K562 (cell line): Measurements from ENCODE around the gene GAPT. TPM values are rescaled to one million over a fixed set of nuclear protein-coding genes. Genes with fewer than 3 reads are reported as not detected.

Experiments
- ATAC-seq: fragments of 200-7000 bp; cut with Tn5 transposase; 3 replicates; pipeline ENCODE4 v1.9.1; 2020; ENCODE audit warnings: moderate library complexity
- BruUV-seq: library from RNA; stranded (reverse); fragments of 400-500 nt; replicated peaks from 2 replicates; lab custom pipeline; 2021; lab: Mats Ljungman, UMichigan
- CTCF ChIA-PET: fragments of 300-600 bp; formaldehyde crosslinking; extraction: SDS; loops from one replicate; lab custom pipeline; 2021; ENCODE audit warnings: low intra/inter-chr PET ratio; lab: Yijun Ruan, JAX
- POLR2A ChIA-PET: fragments of 300-600, 350-650 bp; sonication (Branson Sonifier 250); formaldehyde crosslinking; extraction: SDS; loops from one replicate; lab custom pipeline; 2021; ENCODE audit warnings: antibody characterized with exemption, inconsistent platforms; lab: Yijun Ruan, JAX
- DNase-seq, 4 experiments: peaks; one replicate each; pipeline versions ENCODE4 v3.0.0 to v3.0.0-alpha.2; 2011 to 2018; ENCODE audit warnings: low spot score in 3 of 4, mixed read lengths in 3 of 4; ENCODE audit errors: extremely low read depth in 1 of 4
- FAIRE-seq: peaks from 2 replicates; lab custom pipeline; 2011; peaks lifted over from hg19 to GRCh38; lab: Jason Lieb, UNC
- H2AFZ ChIP-seq: 2 replicates; pipeline ENCODE4 v1.6.0; 2011; ENCODE audit warnings: low read depth, low read length, control low read depth, inconsistent platforms
- H3K27ac ChIP-seq: fragments of 200-600 bp; 3 replicates; pipeline ENCODE4 v1.8.0; 2011; ENCODE audit warnings: low read depth, mild to moderate bottlenecking, control low read depth, inconsistent platforms, low read length, moderate library complexity, mixed read lengths; ENCODE audit errors: extremely low read depth
- H3K27me3 ChIP-seq, 2 experiments: fragments of 300-600 bp in 1 of 2; 2 replicates in 1 of 2; 3 replicates in 1 of 2; pipeline versions ENCODE4 v1.6.0 to v1.8.0; 2011; ENCODE audit warnings: inconsistent platforms in 2 of 2, low read length in 2 of 2, mild to moderate bottlenecking in 1 of 2, mixed read lengths in 1 of 2, moderate library complexity in 1 of 2; ENCODE audit not compliant: control insufficient read depth in 2 of 2, insufficient read depth in 2 of 2
- H3K36me3 ChIP-seq: fragments of 300-600 bp; 3 replicates; pipeline ENCODE4 v1.8.0; 2011; ENCODE audit warnings: mild to moderate bottlenecking, low read length, inconsistent platforms; ENCODE audit not compliant: control insufficient read depth, insufficient read depth
- H3K4me1 ChIP-seq, 2 experiments: fragments of 200-600 bp in 1 of 2; replicated peaks in 1 of 2; 2 replicates in 1 of 2; 3 replicates in 1 of 2; pipeline versions ENCODE4 v1.5.1 to v1.8.0; 2011; ENCODE audit warnings: inconsistent platforms in 2 of 2, low read length in 2 of 2, mild to moderate bottlenecking in 1 of 2, mixed read lengths in 1 of 2, moderate library complexity in 1 of 2; ENCODE audit not compliant: control insufficient read depth in 2 of 2, insufficient read depth in 2 of 2
- H3K4me2 ChIP-seq: 2 replicates; pipeline ENCODE4 v1.6.1; 2011; ENCODE audit warnings: low read length, control low read depth, inconsistent platforms, mixed read lengths; ENCODE audit not compliant: insufficient read depth
- H3K4me3 ChIP-seq: fragments of 200-600 bp; sonication (generic), shearing (Covaris generic); 2 replicates; pipeline ENCODE4 v1.5.1; 2016; ENCODE audit warnings: control low read depth, inconsistent platforms
- H3K79me2 ChIP-seq: fragments of 200-600 bp; 3 replicates; pipeline ENCODE4 v1.8.0; 2011; ENCODE audit warnings: low read length, inconsistent platforms; ENCODE audit not compliant: control insufficient read depth, insufficient read depth
- H3K9ac ChIP-seq, 2 experiments: 2 replicates each; pipeline versions ENCODE4 v1.6.0 to v1.6.1; 2011; ENCODE audit warnings: low read depth in 2 of 2, low read length in 2 of 2, control low read depth in 1 of 2, inconsistent platforms in 1 of 2, mild to moderate bottlenecking in 1 of 2, mixed read lengths in 1 of 2; ENCODE audit not compliant: insufficient read depth in 1 of 2
- H3K9me1 ChIP-seq: one replicate; pipeline ENCODE4 v1.6.0; 2011; ENCODE audit warnings: inconsistent platforms, mild to moderate bottlenecking, low read length, moderate library complexity; ENCODE audit not compliant: control insufficient read depth, insufficient read depth
- H3K9me3 ChIP-seq: replicated peaks from 2 replicates; pipeline ENCODE4 v1.5.1; 2011; ENCODE audit warnings: low read depth, low read length, inconsistent platforms; ENCODE audit not compliant: control insufficient read depth, insufficient read depth
- H4K20me1 ChIP-seq: replicated peaks from 2 replicates; pipeline ENCODE4 v1.6.1; 2011; ENCODE audit warnings: low read length, inconsistent platforms, mixed read lengths; ENCODE audit not compliant: control insufficient read depth, insufficient read depth
- BCOR ChIP-seq: fragments of 450-650 bp; IDR thresholded peaks from 2 replicates; pipeline ENCODE4 v1.6.1; 2016
- BDP1 ChIP-seq: IDR thresholded peaks from 3 replicates; pipeline ENCODE4 v1.6.1; 2011; ENCODE audit not compliant: insufficient read length, insufficient read depth
- CC2D1A ChIP-seq: fragments of 450-650 bp; IDR thresholded peaks from 2 replicates; pipeline ENCODE4 v1.6.1; 2017; ENCODE audit warnings: mild to moderate bottlenecking
- E2F8 ChIP-seq: fragments of 450-650 bp; IDR thresholded peaks from 2 replicates; pipeline ENCODE4 v1.7.1; 2018; ENCODE audit warnings: mild to moderate bottlenecking, low read depth; ENCODE audit not compliant: partially characterized antibody
- L3MBTL2 ChIP-seq: fragments of 450-650 bp; IDR thresholded peaks from 2 replicates; pipeline ENCODE4 v1.6.1; 2016; ENCODE audit warnings: mild to moderate bottlenecking, moderate library complexity
- NR1H2 ChIP-seq: sonication (generic); formaldehyde crosslinking; IDR thresholded peaks from 2 replicates; pipeline ENCODE4 v1.4.0; 2020; ENCODE audit warnings: mild to moderate bottlenecking, missing genetic modification reagents
- TRIM24 ChIP-seq, 2 experiments: fragments of 450-650 bp; IDR thresholded peaks; 2 replicates each; pipeline ENCODE4 v1.6.1; 2016
- ZBTB12 ChIP-seq: fragments of 250-450 bp; sonication (Bioruptor Pico); IDR thresholded peaks from 2 replicates; pipeline ENCODE4 v1.4.0; 2020
- ZNF146 ChIP-seq: IDR thresholded peaks from one replicate; pipeline ENCODE4 v1.6.1; 2018; ENCODE audit warnings: missing compliant biosample characterization; ENCODE audit not compliant: unreplicated experiment
- ZNF75A ChIP-seq: fragments of 450-650 bp; formaldehyde crosslinking; IDR thresholded peaks from 2 replicates; pipeline ENCODE4 v1.4.0; 2020; ENCODE audit warnings: mild to moderate bottlenecking
- WGBS: fragments of 100-300 bp; shearing (Covaris generic); methylation state at CpG from one replicate; pipeline ENCODE4 v1.1.6; 2016; ENCODE audit warnings: low coverage, mixed read lengths; ENCODE audit not compliant: insufficient coverage; ENCODE audit errors: missing lambda C conversion rate; 5-methylcytosine and 5-hydroxymethylcytosine counted together
- in situ Hi-C: fragments of 300-500 bp; cut with MboI; formaldehyde crosslinking; loops from 4 replicates; pipeline ENCODE4 v1.15.0; 2018; ENCODE audit warnings: inconsistent platforms, mixed read lengths
- intact Hi-C: fragments of 100-400 bp; cut with micrococcal nuclease; formaldehyde crosslinking; loops from 2 replicates; pipeline ENCODE4 v1.14.2; 2022
- polyA plus RNA-seq, 8 experiments: library from polyadenylated mRNA; depleted of rRNA in 4 of 8; stranded (reverse) in 5 of 8; unstranded in 3 of 8; fragments of >200 nt; fragmentation: Nextera tagmentation in 2 of 8; fragmentation: Illumina TruSeq in 1 of 8; extraction: Ambion mirVana in 2 of 8; extraction: Trizol in 1 of 8; gene quantifications; 2 replicates each; pipeline versions ENCODE4 v1.2.1 to v1.2.3, GENCODE V29; 2011 to 2014; ENCODE audit warnings: inconsistent platforms in 1 of 8, missing spikeins in 1 of 8
- total RNA-seq, 7 experiments: library from RNA; depleted of rRNA in 6 of 7; stranded (reverse); fragments of >200 nt in 6 of 7; fragmentation: Illumina TruSeq in 2 of 7; extraction: Trizol in 2 of 7; gene quantifications; 2 replicates each; pipeline versions ENCODE4 v1.2.1 to v1.2.3, GENCODE V29; 2011 to 2021; ENCODE audit warnings: low replicate concordance in 1 of 7
- TF ChIP-seq, protein P1 (sequence below): fragments of 450-650 bp; conservative IDR thresholded peaks from 2 replicates; pipeline ENCODE4 v1.6.1; 2016; ENCODE audit warnings: missing genetic modification characterization, low read depth, mild to moderate bottlenecking, control low read depth, missing compliant biosample characterization

Gene GAPT
- total and polyA plus RNA-seq, 9 of the 15 experiments (the other 6 are each of a cell fraction or from before 2014, with no cell fraction given): not detected

DNA sequence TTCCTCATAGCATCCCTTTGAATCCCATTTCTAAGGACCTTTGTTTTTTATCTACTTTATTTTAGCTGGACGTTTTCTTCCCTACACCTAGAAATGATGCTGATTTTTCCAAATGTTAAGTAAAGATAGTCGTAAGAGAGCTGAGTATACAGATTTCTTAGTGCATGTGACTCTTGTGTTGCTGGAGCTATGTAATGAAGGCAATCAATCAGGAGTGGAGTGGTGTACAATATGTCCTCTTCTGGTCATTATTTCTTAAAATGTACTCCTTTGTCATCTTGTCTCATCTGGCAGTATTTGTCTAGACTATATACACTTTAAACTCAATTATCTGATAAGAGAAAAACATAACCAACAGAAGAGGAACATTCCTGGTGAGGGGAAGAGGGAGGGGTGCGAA is 13.5 kb downstream of the GAPT start:
- Histone ChIP-seq H3K4me2 (no peak overlapping the region), H3K4me3 (no peak overlapping the region), H3K79me2 (no peaks in the 10 kb centered on the region), H2AFZ (no peak overlapping the region), H3K9ac (no peak overlapping the region), H3K27ac (no peak overlapping the region), H3K9me3 (no peaks in the 10 kb centered on the region), H3K27me3 (no peaks in the 10 kb centered on the region), H3K36me3 (no peaks in the 10 kb centered on the region), H3K9me1 (no peaks in the 10 kb centered on the region), H3K4me1 (no peaks in the 10 kb centered on the region), H4K20me1 (no peaks in the 10 kb centered on the region)
- DNase-seq (no peak), FAIRE-seq (no peak), ATAC-seq (no peak)
- intact Hi-C loops (no loop called here), in situ Hi-C loops (no loop called here)
- ChIA-PET POLR2A (no interaction called here), CTCF (no interaction called here)
- WGBS: 0% methylated on average over 3 of the region's 3 CpGs
- BruUV-seq: no TSS peak
- no peak for TF ChIP-seq NR1H2 (CRISPR knock-in tag)
- TF ChIP-seq BDP1: no peak
- TF ChIP-seq, protein P1, sequence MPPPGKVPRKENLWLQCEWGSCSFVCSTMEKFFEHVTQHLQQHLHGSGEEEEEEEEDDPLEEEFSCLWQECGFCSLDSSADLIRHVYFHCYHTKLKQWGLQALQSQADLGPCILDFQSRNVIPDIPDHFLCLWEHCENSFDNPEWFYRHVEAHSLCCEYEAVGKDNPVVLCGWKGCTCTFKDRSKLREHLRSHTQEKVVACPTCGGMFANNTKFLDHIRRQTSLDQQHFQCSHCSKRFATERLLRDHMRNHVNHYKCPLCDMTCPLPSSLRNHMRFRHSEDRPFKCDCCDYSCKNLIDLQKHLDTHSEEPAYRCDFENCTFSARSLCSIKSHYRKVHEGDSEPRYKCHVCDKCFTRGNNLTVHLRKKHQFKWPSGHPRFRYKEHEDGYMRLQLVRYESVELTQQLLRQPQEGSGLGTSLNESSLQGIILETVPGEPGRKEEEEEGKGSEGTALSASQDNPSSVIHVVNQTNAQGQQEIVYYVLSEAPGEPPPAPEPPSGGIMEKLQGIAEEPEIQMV (tag): no peak
- TF ChIP-seq CC2D1A: no peak
- no peak for TF ChIP-seq ZBTB12 (CRISPR knock-in tag)
- no peak for TF ChIP-seq TRIM24 (IDR thresholded peaks at IDR 0.05)
- no peak for TF ChIP-seq ZNF146 (CRISPR knock-in tag)
- no peak for TF ChIP-seq E2F8
- no peak for TF ChIP-seq BCOR
- TF ChIP-seq ZNF75A: no peak
- TF ChIP-seq L3MBTL2: no peak
